ENCODE data around the gene OR2F1.

OR2F1 gene, protein sequence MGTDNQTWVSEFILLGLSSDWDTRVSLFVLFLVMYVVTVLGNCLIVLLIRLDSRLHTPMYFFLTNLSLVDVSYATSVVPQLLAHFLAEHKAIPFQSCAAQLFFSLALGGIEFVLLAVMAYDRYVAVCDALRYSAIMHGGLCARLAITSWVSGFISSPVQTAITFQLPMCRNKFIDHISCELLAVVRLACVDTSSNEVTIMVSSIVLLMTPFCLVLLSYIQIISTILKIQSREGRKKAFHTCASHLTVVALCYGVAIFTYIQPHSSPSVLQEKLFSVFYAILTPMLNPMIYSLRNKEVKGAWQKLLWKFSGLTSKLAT

DNA sequence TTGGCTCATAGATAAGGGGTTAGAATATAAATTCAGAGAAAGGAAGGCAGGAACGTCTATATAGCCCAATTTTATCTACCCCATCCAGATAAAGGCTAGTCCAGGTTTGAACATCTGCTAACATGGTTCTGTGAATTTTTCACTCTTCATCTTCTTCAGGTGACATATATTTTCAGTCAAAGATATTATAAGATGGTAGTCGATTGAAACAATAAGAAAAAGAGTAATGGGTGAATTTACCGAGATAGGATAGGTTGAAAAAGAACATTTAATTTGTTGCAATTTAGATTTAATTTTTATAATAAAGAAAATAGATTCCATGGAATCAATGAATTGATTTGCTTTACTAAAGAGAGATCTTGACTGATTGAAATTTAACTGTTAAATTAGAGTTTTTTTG is at the start of gene OR2F1:
TSS of gene OR2F1 (plus strand) at position 301 of the 400 bp plus-strand sequence. CDS start 5,127 bp downstream, outside the sequence.
- DNase-seq = no peak

DNA sequence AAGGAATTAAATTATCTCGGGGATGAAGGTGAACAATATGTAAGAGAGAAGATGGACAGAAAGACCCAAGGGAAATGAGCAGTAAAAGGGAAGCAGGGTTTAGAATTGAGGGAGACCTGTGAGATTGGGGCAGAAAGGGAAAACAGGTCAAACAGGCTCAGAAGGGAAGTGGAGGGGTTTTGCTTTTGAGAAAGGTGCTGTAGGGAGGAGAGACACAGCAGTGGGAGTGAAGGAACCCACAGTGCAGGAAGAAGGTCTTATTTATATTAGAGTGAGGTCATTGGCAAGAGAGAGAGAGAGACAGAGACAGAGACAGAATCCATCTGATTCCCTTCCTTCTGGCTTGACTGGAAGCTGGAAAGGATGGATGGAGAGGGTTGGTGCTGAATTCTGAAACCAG is 49.1 kb upstream of the OR2F1 start:
- no peak for DNase-seq

DNA sequence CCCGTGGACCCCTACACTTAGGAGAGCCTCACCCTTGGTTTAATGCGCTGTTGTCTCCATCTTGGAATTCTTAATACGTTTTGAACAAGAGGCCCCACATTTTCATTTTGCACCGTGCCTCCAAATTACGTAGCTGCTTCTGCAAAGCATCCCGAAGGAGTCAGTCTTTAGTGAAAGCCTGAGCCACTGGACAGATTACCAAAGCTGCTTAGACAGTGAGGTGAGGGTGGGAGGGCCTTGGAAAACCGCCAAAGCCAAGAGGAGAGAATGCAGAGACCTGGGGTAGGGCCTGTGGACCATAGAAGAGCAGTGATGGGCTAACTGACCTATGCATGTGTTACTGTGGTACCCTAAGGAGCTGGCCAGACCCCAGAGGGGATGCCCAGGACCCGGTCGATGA is 48.5 kb upstream of the OR2F1 start:
- no peak for DNase-seq

DNA sequence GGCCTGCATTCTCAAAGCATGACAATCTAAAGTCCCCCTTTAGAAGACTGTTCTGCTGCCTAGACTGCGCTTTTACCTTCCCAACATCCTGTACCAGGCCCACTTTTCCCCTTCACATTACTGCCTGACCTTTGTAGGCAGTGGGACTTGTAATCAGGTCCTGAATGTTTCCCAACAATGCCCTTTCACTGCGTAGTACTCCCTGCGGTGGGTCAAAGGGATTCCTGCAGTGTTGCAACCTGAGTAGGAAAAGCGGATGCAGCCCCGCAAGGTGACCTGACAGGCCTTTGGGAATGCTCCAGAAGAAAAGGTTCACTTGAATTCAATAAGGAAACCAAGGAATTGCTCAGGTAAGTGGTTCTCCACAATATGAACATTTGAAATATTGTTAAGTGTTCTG is 47.7 kb upstream of the OR2F1 start:
- no peak for DNase-seq

DNA sequence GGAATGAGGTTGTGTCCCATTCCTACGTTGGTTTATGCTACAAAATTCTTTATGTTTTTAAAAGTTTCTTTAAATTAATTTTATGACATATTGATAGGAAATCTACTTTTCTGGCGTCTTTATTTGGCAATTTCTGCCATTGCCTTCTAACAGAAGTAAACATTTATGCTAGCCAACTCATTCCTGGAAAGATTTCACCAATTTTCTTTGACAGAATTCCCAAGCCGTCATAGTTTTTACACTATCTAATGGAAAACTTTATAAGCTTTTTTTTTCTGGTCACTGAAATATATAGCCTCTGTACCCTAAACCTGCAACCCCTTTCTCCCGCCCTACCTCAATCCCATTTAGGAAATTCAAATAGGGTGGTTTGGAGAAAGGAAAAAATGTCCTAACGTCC is 46.5 kb upstream of the OR2F1 start:
- DNase-seq = no peak

DNA sequence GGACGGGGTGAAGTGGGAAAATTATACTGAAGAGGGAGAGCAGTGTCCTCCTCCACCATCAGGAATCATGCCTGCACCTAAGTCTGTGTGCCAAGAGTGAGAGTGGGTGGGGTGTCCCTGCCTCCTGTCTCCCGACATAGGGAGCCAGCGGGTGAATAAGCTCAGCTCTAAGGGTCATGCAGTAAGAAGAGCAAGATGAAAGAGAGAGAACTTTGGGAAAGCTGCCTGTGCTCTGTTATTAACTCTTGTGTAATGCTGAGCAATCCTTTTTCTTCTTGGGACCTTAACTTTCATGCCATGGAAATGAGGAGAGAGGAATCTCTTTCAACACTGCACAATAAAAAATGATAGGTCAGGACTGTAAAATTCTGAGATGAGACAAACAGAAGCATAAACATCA is 44.8 kb upstream of the OR2F1 start:
- DNase-seq = no peak

DNA sequence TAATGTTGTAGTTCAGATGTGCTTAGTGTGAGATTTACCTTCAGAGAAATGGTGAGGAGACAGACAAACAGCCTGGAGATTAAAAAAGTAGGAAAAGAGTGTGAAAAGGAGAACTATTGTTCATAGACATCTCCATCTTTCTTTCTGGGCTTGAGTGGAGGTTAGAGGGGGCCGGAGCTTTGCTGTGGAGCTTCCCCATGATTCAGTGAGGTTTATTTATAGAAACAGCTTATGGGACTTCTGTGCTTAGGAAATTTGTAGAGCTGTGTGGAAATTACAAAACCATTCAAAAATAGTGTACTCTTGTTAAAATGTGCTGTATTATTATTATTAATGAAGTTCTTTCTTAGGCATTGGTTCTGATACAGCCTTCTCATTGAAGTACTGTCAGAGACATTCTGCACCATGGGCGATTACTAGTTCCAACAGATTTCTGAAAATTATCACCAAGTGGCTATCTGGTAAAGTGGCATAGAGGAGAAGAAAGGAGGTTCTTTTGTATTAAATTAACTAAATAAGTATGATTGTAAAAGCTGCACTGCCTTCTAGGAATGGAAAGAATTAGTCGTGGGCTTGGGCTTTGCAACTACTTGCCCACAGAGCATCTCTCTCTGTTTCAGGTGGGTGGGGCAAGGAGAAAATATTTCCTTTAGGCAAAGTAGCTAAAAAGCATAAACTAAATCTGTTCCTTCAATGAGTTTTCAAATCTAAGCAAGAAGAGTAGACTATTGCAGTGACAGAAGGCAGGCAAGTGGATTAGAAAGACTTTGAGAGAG is 44.0 kb upstream of the OR2F1 start:
- no peak for DNase-seq

DNA sequence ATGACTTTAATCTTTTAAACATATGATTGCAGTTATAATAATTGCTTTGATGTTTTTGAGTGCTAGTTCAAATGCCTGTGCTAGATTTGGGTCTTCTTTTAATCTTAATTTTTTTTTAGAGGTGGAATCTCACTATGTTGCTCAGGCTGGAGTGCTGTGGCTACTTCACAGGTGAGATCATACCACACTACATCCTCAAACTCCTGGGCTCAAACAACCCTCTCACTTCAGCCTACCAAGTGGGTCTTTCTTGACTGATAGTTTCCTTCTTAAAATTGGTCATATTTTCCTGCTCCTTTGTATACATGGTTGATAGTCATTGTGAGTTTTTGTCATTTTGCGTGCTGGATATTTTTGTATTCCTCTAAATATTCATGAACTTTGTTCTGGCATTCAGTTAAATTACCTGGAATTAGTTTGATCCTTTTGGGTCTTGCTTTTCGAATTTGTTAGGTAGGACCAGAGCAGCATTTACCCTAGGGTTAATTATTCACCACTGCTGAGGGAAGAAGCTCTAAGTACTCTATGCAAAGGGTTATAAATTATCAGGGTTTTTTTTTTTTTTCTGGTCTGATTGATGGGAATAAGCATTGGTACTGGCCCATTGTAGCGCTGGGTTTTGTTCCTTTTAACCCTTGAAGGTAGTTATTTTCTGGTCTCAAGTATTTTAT is 40.6 kb upstream of the OR2F1 start:
- no peak for DNase-seq

DNA sequence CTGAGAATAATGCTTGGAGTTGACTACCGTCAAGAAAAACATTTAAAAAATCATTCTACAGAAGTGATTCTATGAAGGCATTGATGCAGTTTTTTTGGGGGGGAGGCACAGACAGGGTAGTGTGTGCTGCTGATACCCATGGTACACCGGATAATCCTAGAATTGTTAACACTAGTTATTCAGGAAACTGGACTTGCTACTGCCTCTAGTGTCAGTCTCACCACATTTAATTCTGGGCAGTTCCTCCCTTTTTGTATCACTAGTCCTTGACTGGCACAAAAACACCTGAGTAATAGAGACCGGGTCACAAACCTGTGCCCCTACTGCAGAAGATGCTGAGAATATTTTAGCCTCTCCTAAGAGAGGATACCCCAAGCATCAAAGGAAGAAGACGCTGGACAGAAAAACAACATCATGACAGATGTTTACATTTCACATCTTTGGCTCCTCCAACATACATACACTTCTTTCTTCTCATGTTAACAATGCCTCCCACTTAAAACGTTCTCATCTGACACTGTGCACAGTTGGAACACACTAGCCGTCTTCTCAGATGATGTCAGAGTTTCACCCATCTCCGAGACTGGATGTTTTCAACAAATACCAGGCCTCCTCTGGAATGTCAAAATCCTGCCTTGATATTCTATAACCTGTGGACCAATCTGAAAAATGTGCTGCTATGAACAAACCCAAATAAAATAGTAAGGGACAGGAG is 39.5 kb upstream of the OR2F1 start:
- DNase-seq = no peak

DNA sequence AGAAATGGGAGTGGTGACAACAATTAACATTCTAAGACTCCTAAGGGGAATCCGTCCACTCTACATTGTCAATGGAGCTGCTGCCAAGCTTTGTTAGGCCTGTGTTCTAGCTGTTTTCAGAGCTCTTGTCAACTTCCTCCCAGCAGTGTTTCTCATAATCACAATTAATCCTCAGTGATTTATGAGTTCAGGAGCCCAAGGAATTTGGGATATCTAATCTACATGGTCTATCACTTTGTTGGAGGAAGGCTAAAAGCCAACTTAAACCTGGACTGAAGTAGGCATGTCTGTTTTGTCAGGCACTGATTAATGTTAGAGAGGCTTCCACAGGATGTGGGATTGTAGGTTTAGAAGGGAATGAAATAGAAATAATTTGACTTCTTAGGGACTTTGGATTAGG is 29.8 kb upstream of the OR2F1 start:
- DNase-seq = no peak

DNA sequence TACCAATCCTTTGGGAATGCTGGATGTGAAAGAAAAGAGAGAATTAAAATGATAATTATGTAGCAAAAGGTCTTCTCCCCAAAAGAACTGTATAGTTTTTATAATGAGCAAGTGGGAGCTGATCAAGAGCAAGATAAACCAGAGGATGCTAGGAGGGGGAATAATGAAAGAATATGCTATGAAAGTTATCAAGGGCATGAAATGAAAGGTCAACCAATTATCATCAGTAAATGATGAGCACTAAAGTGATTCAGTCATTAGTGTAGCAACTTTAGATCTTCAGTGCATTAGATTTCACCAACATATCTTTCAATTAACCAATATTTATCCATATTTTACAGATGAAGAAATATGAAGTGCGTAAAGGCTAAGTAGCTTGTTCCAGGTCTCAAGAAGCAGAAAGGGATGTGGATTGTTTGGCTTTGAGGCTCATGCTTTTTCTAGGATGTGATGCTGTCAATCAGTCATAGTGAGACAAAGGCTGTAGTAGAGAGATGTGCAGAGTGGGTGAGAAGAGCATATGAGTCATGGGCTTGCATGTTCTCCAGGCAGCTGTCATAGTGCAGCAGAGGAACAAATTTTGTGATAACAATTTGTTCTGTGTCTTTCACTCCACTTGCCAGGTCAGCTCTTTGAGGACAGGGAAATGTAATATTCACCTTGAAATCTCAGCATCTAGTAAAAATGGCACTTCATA is 25.3 kb upstream of the OR2F1 start:
- no peak for DNase-seq

DNA sequence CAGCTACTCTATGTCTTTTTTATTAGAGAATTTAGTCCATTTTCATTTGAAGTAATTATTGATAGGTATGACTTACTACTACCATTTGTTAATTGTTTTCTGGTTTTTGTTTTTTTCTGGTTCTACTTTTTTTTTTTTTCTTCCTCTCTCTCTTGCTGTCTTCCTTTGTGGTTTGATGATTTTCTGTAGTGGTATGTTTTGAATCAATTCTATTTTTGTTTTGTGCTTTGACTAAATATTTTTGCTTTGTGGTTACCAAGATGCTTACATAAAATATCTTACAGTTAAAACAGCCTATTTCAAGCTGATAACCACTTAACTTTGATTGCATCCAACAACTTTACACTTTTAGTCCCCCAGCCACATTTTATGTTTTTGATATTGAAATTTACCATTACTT is 22.9 kb upstream of the OR2F1 start:
- no peak for DNase-seq

DNA sequence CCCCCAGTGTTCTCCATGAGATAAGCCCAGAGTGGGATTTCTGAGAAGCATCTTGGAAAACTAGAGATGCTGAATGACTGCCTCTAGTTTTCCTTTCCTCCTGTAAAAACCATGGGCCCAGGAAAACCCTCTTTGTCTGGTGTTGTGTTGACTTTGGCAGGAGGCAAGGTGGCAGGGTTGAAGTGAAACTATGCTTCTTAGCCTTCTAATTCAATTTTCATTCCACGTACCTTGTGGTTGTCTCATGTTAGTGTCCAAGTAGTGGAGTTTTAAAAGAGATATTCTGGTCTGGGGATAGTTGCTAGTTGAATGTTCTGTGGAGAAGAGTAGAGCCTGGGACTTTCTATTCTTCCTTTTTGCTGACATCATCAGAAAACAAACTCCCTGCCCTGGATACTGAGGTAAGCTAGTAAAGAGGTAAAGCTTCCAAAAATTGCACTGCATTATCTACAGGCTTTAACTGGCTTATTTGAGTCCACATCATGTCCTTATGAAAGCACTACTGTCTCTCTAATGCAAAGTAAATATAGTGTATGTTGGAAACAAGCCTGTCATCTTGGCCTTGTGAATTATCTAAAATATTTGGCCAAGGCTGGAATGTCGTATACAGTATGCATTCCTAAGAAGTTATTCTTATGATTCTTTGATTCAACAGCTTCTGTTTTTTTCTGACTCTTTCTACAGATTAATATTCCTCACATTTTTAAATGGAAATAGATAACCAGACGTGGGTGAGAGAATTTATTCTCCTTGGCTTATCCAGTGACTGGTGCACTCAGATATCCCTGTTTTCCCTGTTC is 19.9 kb upstream of the OR2F1 start, which contains the start of gene OR2F2:
TSS of gene OR2F2 (plus strand) at position 708 of the 800 bp plus-strand sequence. CDS start at position 708, 0 bp downstream.
- DNase-seq = no peak

DNA sequence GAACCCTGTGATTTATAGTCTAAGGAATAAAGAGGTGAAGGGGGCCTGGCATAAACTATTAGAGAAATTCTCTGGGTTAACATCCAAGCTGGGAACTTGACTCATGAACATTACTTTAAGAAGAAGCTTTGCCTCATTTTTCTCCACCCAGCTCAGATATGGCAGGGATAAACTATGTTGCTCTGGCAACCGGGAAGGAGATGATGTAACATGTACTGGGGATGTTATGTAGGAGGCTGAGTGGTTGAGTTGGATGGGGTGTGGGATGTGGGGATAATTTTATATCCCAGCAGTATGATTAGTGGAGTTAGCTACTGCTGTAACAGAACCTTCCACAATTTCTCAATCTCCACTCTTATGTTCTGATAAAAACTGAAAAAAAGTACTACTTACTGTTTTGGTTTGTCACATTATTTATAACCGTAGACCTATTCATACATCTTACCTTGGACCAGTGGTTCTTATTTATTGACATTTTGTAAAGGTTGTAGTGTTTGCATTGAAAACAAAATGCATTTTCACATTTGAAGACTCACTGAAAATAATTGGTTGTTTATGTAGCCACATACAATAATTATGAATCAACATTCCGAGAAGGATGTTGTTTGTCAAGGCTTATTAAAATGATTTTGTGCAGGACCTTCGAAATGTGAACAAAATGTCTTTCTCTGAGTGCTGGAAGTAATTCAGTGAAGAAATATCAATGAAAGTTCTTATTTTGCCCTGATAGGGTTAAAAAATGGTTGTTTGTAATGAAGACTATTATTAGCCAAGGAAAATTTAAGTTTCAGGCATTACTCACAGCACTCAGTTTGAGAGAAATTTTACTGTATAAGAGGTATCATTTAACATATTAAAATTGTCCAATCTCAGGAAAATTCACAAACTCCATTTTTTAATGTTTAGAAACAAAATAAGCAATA is 18.3 kb upstream of the OR2F1 start:
- no peak for DNase-seq

DNA sequence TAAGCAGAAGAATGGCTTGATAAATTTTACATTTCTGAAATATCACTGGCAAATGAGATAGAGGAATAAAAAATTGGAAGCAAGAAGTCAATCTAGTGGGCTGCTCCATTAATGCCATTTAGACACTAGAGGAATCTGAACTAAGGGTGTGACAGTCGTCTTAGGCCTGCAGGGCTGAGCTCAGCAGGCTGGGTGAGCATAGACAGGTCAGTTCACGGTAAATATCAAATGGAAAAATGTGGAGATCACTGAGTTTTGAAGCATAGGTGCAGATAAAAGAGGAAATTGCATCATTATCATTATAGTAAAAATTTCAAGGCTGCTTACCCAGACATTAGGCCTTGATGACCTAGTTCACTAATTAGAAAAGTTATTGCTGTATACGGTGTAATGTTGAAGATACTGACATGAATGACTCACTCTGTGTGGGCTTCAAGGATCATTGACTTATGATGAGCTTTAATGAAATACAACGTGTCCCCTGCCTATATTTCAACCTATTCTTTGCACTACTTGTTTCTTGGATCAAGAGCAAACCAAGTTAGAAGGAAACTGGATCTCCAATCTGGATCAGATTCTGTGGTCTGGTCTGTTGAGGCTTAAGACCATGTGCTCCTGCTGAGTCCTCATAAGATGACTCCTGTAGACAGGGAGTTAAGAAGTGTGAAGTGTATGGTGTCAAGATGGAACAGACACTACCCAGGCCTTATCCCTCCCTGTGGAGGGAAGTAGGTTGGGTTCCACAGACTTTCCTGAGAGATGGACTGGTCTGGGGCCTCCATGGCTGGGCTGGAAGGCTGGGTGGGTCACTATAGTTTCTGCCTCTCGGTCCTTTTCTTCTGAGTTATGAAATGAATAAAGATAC is 16.0 kb upstream of the OR2F1 start:
- DNase-seq = no peak

DNA sequence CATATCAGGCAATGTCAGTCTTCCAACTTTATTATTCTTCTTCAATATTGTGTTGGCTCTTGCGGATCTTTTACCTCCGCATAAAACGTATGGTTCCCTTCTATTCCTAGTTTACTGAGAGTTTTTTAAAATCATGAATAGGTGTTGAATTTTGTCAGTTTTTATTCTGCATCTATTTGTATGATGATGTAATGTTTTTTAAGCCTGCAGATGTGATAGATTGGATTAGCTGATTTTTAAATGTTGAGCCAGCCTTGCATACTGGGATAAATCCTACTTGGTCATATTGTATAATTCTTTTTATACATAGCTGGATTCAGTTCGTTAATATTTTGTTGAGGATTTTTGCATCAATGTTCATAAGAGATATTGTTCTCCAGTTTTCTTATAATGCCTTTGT is 9.2 kb upstream of the OR2F1 start:
- no peak for DNase-seq

DNA sequence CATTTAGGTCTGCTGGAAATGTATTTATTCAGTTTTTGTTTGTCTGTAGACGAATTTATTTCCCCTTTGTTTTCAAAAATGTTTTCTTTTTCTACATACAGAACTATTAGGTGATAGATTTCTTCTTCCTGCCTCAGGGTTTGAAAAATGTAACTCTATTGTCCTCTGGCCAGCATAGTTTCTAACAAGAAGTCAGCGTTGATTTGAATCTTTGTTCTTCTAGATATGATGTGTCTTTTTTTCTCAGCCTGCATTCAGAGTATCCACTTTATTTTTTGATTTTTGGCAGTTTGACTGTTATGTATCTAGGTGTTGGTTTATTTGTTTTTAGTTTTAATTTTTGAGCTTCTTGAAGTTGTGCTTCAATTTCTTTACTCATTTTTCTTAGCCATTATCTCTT is 7.5 kb upstream of the OR2F1 start:
- no peak for DNase-seq

DNA sequence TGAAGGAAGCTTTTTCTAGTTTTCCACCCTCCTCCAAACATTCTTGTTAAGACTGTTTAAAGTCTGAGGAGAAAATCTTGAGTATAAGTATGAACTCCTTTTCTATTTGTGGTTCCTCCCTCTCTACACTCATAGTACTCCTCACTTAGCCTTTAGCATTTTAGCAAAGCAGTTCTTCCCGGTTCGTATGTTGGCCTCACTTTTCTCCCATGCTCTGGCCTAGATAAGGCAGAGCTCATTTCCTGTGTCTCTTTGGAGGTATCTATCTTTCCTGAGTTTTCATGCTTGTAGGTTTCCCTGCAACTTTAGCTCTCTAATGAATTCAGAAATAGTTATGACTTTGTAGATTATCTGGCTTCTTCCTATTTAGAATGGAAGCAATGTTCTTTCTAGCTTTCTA is 5.9 kb upstream of the OR2F1 start:
- no peak for DNase-seq

DNA sequence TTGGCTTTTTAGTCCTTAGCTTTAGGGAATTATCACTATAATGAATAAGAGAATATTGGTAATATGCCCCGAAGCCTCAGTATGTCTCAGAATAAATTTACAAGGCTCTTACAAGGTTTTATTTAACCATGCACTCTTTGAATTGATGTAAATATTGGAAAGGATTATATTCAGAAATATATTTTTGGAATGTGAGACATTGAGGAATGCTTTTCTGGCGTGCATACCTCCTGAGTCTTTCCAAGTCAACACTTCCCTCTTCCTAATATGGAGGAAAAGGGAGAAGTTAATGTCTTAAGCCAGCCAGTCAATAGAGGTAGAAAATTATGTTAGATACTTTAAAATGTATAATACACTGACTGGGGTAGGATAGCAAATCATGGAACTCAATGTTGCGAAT is 1.2 kb upstream of the OR2F1 start:
- no peak for DNase-seq

DNA sequence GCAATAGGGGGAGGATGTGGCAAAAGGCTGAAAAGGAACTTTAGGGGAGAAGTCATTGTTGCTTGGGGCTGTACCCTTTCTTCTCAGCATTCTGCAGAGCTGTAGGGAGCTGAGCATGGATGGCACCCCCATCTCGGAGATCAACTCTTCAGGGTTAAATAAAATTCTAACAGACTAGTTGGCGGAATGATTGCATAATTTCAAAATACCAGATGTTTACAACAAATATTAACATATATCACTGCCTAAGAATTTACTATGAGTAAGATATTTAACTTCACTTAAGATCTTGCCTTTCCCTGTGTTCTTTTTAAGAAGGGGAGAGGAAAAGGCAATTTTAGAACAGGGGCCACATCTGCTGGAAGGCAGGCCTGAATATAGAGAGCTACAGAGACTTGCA is 509 bp upstream of the OR2F1 start:
- no peak for DNase-seq
